C4-2B (cell line): ENCODE results near the gene TMEM14A.

Experiments used
- H3K27ac ChIP-seq: fragments of 450-650 bp; 2 replicates; pipeline ENCODE4 v1.5.1; 2017
- CTCF ChIP-seq: fragments of 450-650 bp; conservative IDR thresholded peaks from 2 replicates; pipeline ENCODE4 v1.5.1; 2017; ENCODE audit warnings: mild to moderate bottlenecking
- ZFX ChIP-seq: fragments of 450-650 bp; IDR thresholded peaks from 2 replicates; pipeline ENCODE4 v1.6.1; 2017

TMEM14A gene

GRCh38 chr6:52639493-52639892, 31.4 kb upstream of the TMEM14A start:
- TF ChIP-seq ZFX (no peak), CTCF (no peak)
- no peak overlapping the region for H3K27ac ChIP-seq

- H3K27ac ChIP-seq, result no peak overlapping the region
- no peak for TF ChIP-seq ZFX
- no peak for TF ChIP-seq CTCF
Observed at GRCh38 chr6:52640170-52640569, 30.7 kb upstream of the TMEM14A start.

GRCh38 chr6:52640916-52641315, 30.0 kb upstream of the TMEM14A start:
- no peak overlapping the region for H3K27ac ChIP-seq
- TF ChIP-seq ZFX (no peak), CTCF (no peak)

GRCh38 chr6:52641388-52641787, 29.5 kb upstream of the TMEM14A start:
- no peak for TF ChIP-seq ZFX
- TF ChIP-seq CTCF, result no peak
- no peak overlapping the region for H3K27ac ChIP-seq

GRCh38 chr6:52641826-52642225, 29.1 kb upstream of the TMEM14A start:
- no peak for TF ChIP-seq ZFX
- TF ChIP-seq CTCF, result no peak
- H3K27ac ChIP-seq, result no peak overlapping the region

GRCh38 chr6:52642368-52642767, 28.5 kb upstream of the TMEM14A start:
- H3K27ac ChIP-seq, result no peak overlapping the region
- no peak for TF ChIP-seq CTCF
- no peak for TF ChIP-seq ZFX

- no peak overlapping the region for H3K27ac ChIP-seq
- TF ChIP-seq ZFX (no peak), CTCF (no peak)
Observed at GRCh38 chr6:52643158-52643557, 27.8 kb upstream of the TMEM14A start.
